ENCODE data around the gene RAVER2. TPM values are rescaled to one million over a fixed set of nuclear protein-coding genes. Genes with fewer than 3 reads are reported as not detected.

RAVER2 gene
- total RNA-seq, 1 experiment from 2014 or later: 13.3 TPM

- H3K23me2 ChIP-seq (ENCODE audit: insufficient read length, low read depth, low read length, poor library complexity, severe bottlenecking): no peaks in the 10 kb centered on the region
- H3K56ac ChIP-seq (ENCODE audit: insufficient read length, low read depth, low read length): no peak overlapping the region
- H3K9me3 ChIP-seq (ENCODE audit: control insufficient read depth, low read depth, low read length): no peaks in the 10 kb centered on the region
- no peaks in the 10 kb centered on the region for H3K79me2 ChIP-seq (ENCODE audit: insufficient read depth, low read length)
- no peak overlapping the region for H4K91ac ChIP-seq (ENCODE audit: insufficient read length, low read depth, low read length)
- Mint-ChIP-seq H3K9me3 (no peaks in the 10 kb centered on the region), H3K4me3 (no peak overlapping the region), H3K27ac (no peak overlapping the region), H3K36me3 (ENCODE audit: insufficient read depth in 1 of 3, low read depth in 3 of 3) (peaks cover 0 to 7% (median 0%) of the 10 kb centered on the region in 3 experiments; a peak in 1 of 7 replicates), H3K27me3 (ENCODE audit: low read depth) (no peaks in the 10 kb centered on the region), H3K4me1 (peaks cover 4 to 9% of the 10 kb centered on the region in 2 experiments)
- TF ChIP-seq, protein P1, sequence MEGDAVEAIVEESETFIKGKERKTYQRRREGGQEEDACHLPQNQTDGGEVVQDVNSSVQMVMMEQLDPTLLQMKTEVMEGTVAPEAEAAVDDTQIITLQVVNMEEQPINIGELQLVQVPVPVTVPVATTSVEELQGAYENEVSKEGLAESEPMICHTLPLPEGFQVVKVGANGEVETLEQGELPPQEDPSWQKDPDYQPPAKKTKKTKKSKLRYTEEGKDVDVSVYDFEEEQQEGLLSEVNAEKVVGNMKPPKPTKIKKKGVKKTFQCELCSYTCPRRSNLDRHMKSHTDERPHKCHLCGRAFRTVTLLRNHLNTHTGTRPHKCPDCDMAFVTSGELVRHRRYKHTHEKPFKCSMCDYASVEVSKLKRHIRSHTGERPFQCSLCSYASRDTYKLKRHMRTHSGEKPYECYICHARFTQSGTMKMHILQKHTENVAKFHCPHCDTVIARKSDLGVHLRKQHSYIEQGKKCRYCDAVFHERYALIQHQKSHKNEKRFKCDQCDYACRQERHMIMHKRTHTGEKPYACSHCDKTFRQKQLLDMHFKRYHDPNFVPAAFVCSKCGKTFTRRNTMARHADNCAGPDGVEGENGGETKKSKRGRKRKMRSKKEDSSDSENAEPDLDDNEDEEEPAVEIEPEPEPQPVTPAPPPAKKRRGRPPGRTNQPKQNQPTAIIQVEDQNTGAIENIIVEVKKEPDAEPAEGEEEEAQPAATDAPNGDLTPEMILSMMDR (conservative IDR thresholded peaks at IDR 0.05): no peak
- no peaks in the 10 kb centered on the region for H3K79me1 ChIP-seq (ENCODE audit: insufficient read depth, low read depth, low read length, poor library complexity, severe bottlenecking)
- no peak overlapping the region for H3K27ac ChIP-seq (ENCODE audit: insufficient read length, low read depth, low read length)
- no peak overlapping the region for H2AFZ ChIP-seq (ENCODE audit: low read length)
- H4K8ac ChIP-seq (replicated peaks; ENCODE audit: insufficient read length, low read depth, low read length): no peak overlapping the region
- H2BK15ac ChIP-seq (ENCODE audit: low read depth, low read length): no peak overlapping the region
- WGBS (ENCODE audit: extremely low coverage, insufficient read length, low lambda C conversion rate): no CpG with 5 or more reads among the region's 1 CpG
- H3K9ac ChIP-seq (ENCODE audit: extremely low read depth, insufficient read length, low read length): no peak overlapping the region
- H2BK5ac ChIP-seq (ENCODE audit: insufficient read length, low read length): no peak overlapping the region
- H3K14ac ChIP-seq (ENCODE audit: insufficient read depth, low read length): no peak overlapping the region
- DNase-seq: no peak
- no peak overlapping the region for H3K4me2 ChIP-seq (ENCODE audit: insufficient read depth, insufficient read length, low read length)
- no peak overlapping the region for H3K4ac ChIP-seq (ENCODE audit: low read depth, low read length)
- no peak overlapping the region for H2AK5ac ChIP-seq (ENCODE audit: insufficient read length, low read length)
- no peak overlapping the region for H2BK12ac ChIP-seq (ENCODE audit: insufficient read length, low read depth, low read length)
- H3K27me3 ChIP-seq (ENCODE audit: insufficient read depth, low read length): no peaks in the 10 kb centered on the region
- H2BK20ac ChIP-seq (ENCODE audit: low read depth, low read length, poor library complexity, severe bottlenecking): no peak overlapping the region
- H3T11ph ChIP-seq (ENCODE audit: low read length): no peak overlapping the region
- H3K18ac ChIP-seq (ENCODE audit: insufficient read length, low read depth, low read length): no peak overlapping the region
- no peaks in the 10 kb centered on the region for H4K20me1 ChIP-seq (ENCODE audit: control insufficient read depth, insufficient read depth, insufficient read length)
- no peak overlapping the region for H4K5ac ChIP-seq (ENCODE audit: insufficient read length, low read depth, low read length)
- H3K23ac ChIP-seq (ENCODE audit: insufficient read length, low read depth, low read length): no peak overlapping the region
- H3K4me1 ChIP-seq (ENCODE audit: insufficient read depth, low read length): no peaks in the 10 kb centered on the region
- no peak overlapping the region for H2BK120ac ChIP-seq (ENCODE audit: low read depth, low read length, poor library complexity, severe bottlenecking)
Measured at GRCh38 chr1:64828829-64829228, 84.0 kb downstream of the RAVER2 start.

Measured in H9 (cell line).